PC-3 (cell line): ENCODE results near the gene NOC2L.

Source experiments
- CTCF ChIP-seq: fragments of 300-600 bp; sonication (generic); conservative IDR thresholded peaks from 2 replicates; pipeline ENCODE4 v1.5.1; 2017; ENCODE audit warnings: antibody characterized with exemption, low read depth, mild to moderate bottlenecking, low read length
- EZH2 ChIP-seq: fragments of 300-600 bp; sonication (generic); IDR thresholded peaks from one replicate; pipeline ENCODE4 v1.6.1; 2017; ENCODE audit warnings: antibody characterized with exemption, mild to moderate bottlenecking, low read length; ENCODE audit not compliant: unreplicated experiment

GRCh38 chr1:995665-996633 is 36.9 kb upstream of the NOC2L start:
- TF ChIP-seq EZH2 (no peak), CTCF (no peak)
